HL-60 (cell line): ENCODE results near the gene WWP2.

Experiments used
- GABPA ChIP-seq: IDR thresholded peaks from 2 replicates; pipeline ENCODE4 v1.6.1; 2012; ENCODE audit warnings: low read depth
- POLR2AphosphoS5 ChIP-seq: IDR thresholded peaks from 2 replicates; pipeline ENCODE4 v1.6.1; 2012; ENCODE audit warnings: low read depth
- TF ChIP-seq, protein P1 (sequence below): IDR thresholded peaks from 2 replicates; pipeline ENCODE4 v1.6.1; 2012; ENCODE audit warnings: low read depth; ENCODE audit not compliant: insufficient replicate concordance

DNA sequence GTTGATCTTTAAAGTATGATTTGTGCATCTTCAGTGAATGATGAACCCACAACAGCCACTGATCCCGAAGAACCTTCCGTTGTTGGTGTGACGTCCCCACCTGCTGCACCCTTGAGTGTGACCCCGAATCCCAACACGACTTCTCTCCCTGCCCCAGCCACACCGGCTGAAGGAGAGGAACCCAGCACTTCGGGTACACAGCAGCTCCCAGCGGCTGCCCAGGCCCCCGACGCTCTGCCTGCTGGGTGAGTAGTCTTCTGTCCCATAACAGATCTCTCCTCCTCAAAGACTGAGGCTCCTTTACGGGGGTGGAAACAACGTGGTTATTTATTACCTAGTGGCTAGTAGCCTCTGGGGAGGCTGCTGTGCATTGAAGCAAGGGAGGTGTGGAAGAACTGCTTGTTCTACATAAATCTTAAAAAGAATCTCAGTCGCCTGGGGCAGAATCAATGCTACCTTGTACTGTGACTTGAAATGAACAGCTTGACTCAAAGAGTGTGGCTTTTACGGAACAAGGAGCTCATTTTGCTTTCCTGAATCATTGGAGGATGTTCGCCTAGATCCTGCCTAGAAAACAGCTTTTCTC, 126.0 kb downstream of the WWP2 start:
- no peak for TF ChIP-seq POLR2AphosphoS5
- TF ChIP-seq GABPA, result no peak
- TF ChIP-seq, protein P1, sequence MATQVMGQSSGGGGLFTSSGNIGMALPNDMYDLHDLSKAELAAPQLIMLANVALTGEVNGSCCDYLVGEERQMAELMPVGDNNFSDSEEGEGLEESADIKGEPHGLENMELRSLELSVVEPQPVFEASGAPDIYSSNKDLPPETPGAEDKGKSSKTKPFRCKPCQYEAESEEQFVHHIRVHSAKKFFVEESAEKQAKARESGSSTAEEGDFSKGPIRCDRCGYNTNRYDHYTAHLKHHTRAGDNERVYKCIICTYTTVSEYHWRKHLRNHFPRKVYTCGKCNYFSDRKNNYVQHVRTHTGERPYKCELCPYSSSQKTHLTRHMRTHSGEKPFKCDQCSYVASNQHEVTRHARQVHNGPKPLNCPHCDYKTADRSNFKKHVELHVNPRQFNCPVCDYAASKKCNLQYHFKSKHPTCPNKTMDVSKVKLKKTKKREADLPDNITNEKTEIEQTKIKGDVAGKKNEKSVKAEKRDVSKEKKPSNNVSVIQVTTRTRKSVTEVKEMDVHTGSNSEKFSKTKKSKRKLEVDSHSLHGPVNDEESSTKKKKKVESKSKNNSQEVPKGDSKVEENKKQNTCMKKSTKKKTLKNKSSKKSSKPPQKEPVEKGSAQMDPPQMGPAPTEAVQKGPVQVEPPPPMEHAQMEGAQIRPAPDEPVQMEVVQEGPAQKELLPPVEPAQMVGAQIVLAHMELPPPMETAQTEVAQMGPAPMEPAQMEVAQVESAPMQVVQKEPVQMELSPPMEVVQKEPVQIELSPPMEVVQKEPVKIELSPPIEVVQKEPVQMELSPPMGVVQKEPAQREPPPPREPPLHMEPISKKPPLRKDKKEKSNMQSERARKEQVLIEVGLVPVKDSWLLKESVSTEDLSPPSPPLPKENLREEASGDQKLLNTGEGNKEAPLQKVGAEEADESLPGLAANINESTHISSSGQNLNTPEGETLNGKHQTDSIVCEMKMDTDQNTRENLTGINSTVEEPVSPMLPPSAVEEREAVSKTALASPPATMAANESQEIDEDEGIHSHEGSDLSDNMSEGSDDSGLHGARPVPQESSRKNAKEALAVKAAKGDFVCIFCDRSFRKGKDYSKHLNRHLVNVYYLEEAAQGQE, result no peak
